Trophoblast cell (in vitro differentiated cells and primary cell): ENCODE measurements around the gene HOXB7.

Experiments used
- DNase-seq, 2 donors: peaks; one replicate each; pipeline ENCODE4 v3.0.0-alpha.2; 2016
- H2AFZ ChIP-seq: 2 replicates; pipeline ENCODE4 v1.6.1; 2013; ENCODE audit warnings: low read length, moderate library complexity, mild to moderate bottlenecking; ENCODE audit not compliant: insufficient read depth, poor library complexity
- H2AK5ac ChIP-seq: 2 replicates; pipeline ENCODE4 v1.6.1; 2013; ENCODE audit warnings: mild to moderate bottlenecking, low read length
- H2BK120ac ChIP-seq: 2 replicates; pipeline ENCODE4 v1.6.1; 2013; ENCODE audit warnings: low read length, mild to moderate bottlenecking, moderate library complexity; ENCODE audit not compliant: insufficient read depth, poor library complexity
- H2BK12ac ChIP-seq: 2 replicates; pipeline ENCODE4 v1.6.1; 2013; ENCODE audit warnings: mild to moderate bottlenecking, low read length, moderate library complexity
- H2BK5ac ChIP-seq: 2 replicates; pipeline ENCODE4 v1.6.1; 2013; ENCODE audit warnings: low read length, low read depth, moderate library complexity, mild to moderate bottlenecking; ENCODE audit not compliant: poor library complexity
- H3K14ac ChIP-seq: 2 replicates; pipeline ENCODE4 v1.6.1; 2013; ENCODE audit warnings: mild to moderate bottlenecking, low read length
- H3K18ac ChIP-seq: 2 replicates; pipeline ENCODE4 v1.6.1; 2013; ENCODE audit warnings: mild to moderate bottlenecking, low read length
- H3K23ac ChIP-seq: 2 replicates; pipeline ENCODE4 v1.6.1; 2013; ENCODE audit warnings: low read length
- H3K27ac ChIP-seq: 2 replicates; pipeline ENCODE4 v1.5.1; 2013; ENCODE audit warnings: low read depth, mild to moderate bottlenecking, inconsistent platforms, low read length, moderate library complexity
- H3K27me3 ChIP-seq: 2 replicates; pipeline ENCODE4 v1.6.1; 2013; ENCODE audit warnings: inconsistent platforms, mild to moderate bottlenecking, low read length, moderate library complexity; ENCODE audit not compliant: insufficient read depth
- H3K36me3 ChIP-seq, 2 experiments: 1 replicate in 1 of 2; 2 replicates in 1 of 2; pipeline ENCODE4 v1.6.1; 2013; ENCODE audit warnings: low read length in 2 of 2, mild to moderate bottlenecking in 2 of 2, moderate library complexity in 1 of 2; ENCODE audit not compliant: insufficient read depth in 2 of 2, control insufficient read depth in 1 of 2
- H3K4ac ChIP-seq: 2 replicates; pipeline ENCODE4 v1.6.1; 2013; ENCODE audit warnings: low read depth, mild to moderate bottlenecking, low read length, moderate library complexity
- H3K4me1 ChIP-seq, 2 experiments: 1 replicate in 1 of 2; 2 replicates in 1 of 2; pipeline ENCODE4 v1.6.1; 2013; ENCODE audit warnings: low read length in 2 of 2, mild to moderate bottlenecking in 2 of 2, moderate library complexity in 1 of 2; ENCODE audit not compliant: insufficient read depth in 2 of 2, control insufficient read depth in 1 of 2
- H3K4me2 ChIP-seq: 2 replicates; pipeline ENCODE4 v1.6.1; 2013; ENCODE audit warnings: inconsistent platforms, mild to moderate bottlenecking, low read length, moderate library complexity
- H3K4me3 ChIP-seq: 2 replicates; pipeline ENCODE4 v1.5.1; 2013; ENCODE audit warnings: mild to moderate bottlenecking, low read depth, low read length, inconsistent platforms
- H3K79me1 ChIP-seq: one replicate; pipeline ENCODE4 v1.6.1; 2013; ENCODE audit warnings: low read length
- H3K79me2 ChIP-seq: 2 replicates; pipeline ENCODE4 v1.6.1; 2013; ENCODE audit warnings: low read length, mild to moderate bottlenecking; ENCODE audit not compliant: control insufficient read depth, insufficient read depth, poor library complexity
- H3K9ac ChIP-seq: 2 replicates; pipeline ENCODE4 v1.6.1; 2013; ENCODE audit warnings: mild to moderate bottlenecking, low read length
- H3K9me3 ChIP-seq: 2 replicates; pipeline ENCODE4 v1.6.1; 2013; ENCODE audit warnings: low read depth, mild to moderate bottlenecking, control low read depth, inconsistent platforms, low read length; ENCODE audit not compliant: insufficient read depth
- H4K12ac ChIP-seq: 2 replicates; pipeline ENCODE4 v1.6.1; 2013; ENCODE audit warnings: low read depth, mild to moderate bottlenecking, low read length, moderate library complexity
- H4K8ac ChIP-seq: 2 replicates; pipeline ENCODE4 v1.6.1; 2013; ENCODE audit warnings: low read depth, mild to moderate bottlenecking, low read length, moderate library complexity
- H4K91ac ChIP-seq: one replicate; pipeline ENCODE4 v1.6.1; 2013; ENCODE audit warnings: low read depth, mild to moderate bottlenecking, low read length, moderate library complexity
- WGBS: extraction: QIAGEN DNeasy Blood & Tissue Kit; methylation state at CpG from one replicate; pipeline ENCODE4 v1.1.7; 2013; ENCODE audit warnings: missing lambda C conversion rate; ENCODE audit not compliant: insufficient read length, insufficient coverage; ENCODE audit errors: extremely low coverage; 5-methylcytosine and 5-hydroxymethylcytosine counted together

HOXB7 gene

GRCh38 chr17:48611213-48611612 is 396 bp upstream of the HOXB7 start:
- Histone ChIP-seq H3K4me2 (peak overlapping the region; percentile 86), H3K9ac (no peak overlapping the region), H3K27me3 (peaks cover 34% of the 10 kb centered on the region), H2AK5ac (no peak overlapping the region), H3K4me3 (no peak overlapping the region), H3K79me1 (peaks cover 18% of the 10 kb centered on the region), H2AFZ (peak overlapping the region; percentile 67), H3K23ac (no peak overlapping the region), H3K27ac (peak overlapping the region; percentile 15), H2BK12ac (peak overlapping the region; percentile 39), H4K91ac (peak overlapping the region; percentile 32), H3K14ac (peak overlapping the region; percentile 65), H3K18ac (peak overlapping the region; percentile 68), H2BK120ac (no peak overlapping the region), H3K36me3 (no peaks in the 10 kb centered on the region), H3K9me3 (peaks cover 2% of the 10 kb centered on the region), H2BK5ac (peak overlapping the region; percentile 52), H4K8ac (peak overlapping the region; percentile 90), H3K4me1 (peaks cover 13 to 14% of the 10 kb centered on the region in 2 experiments), H3K4ac (peak overlapping the region; percentile 25), H4K12ac (peak overlapping the region; percentile 65), H3K79me2 (peaks cover 5% of the 10 kb centered on the region)
- DNase-seq: peak; percentile 35 to 52
- WGBS: no CpG with 5 or more reads among the region's 22 CpGs

- peaks cover 13 to 14% of the 10 kb centered on the region in 2 experiments for H3K4me1 ChIP-seq
- H3K27me3 ChIP-seq: peaks cover 33% of the 10 kb centered on the region
- H2AFZ ChIP-seq: peak overlapping the region; percentile 84
- no peak overlapping the region for H2BK12ac ChIP-seq
- peak overlapping the region; percentile 86 for H3K4me2 ChIP-seq
- no peak overlapping the region for H3K9ac ChIP-seq
- no peak for DNase-seq
- no peak overlapping the region for H3K23ac ChIP-seq
- peak overlapping the region; percentile 98 for H4K8ac ChIP-seq
- H3K4ac ChIP-seq: no peak overlapping the region
- H2BK5ac ChIP-seq: peak overlapping the region; percentile 61
- H3K18ac ChIP-seq: no peak overlapping the region
- H3K14ac ChIP-seq: peak overlapping the region; percentile 84
- H4K91ac ChIP-seq: peak overlapping the region; percentile 90
- peaks cover 2% of the 10 kb centered on the region for H3K9me3 ChIP-seq
- H3K4me3 ChIP-seq: peak overlapping the region; percentile 71
- peaks cover 5% of the 10 kb centered on the region for H3K79me2 ChIP-seq
- H4K12ac ChIP-seq: peak overlapping the region; percentile 79
- peak overlapping the region; percentile 61 for H3K27ac ChIP-seq
- no peak overlapping the region for H2AK5ac ChIP-seq
- H3K79me1 ChIP-seq: peaks cover 18% of the 10 kb centered on the region
- no CpG with 5 or more reads among the region's 15 CpGs for WGBS
- H3K36me3 ChIP-seq: no peaks in the 10 kb centered on the region
- no peak overlapping the region for H2BK120ac ChIP-seq
Observed at GRCh38 chr17:48609759-48610281, 997 bp downstream of the HOXB7 start.

GRCh38 chr17:48609033-48609432 is 1.8 kb downstream of the HOXB7 start:
- Histone ChIP-seq H3K18ac (no peak overlapping the region), H3K36me3 (no peaks in the 10 kb centered on the region), H2BK12ac (no peak overlapping the region), H4K8ac (no peak overlapping the region), H3K9ac (no peak overlapping the region), H4K12ac (no peak overlapping the region), H3K27me3 (peaks cover 34% of the 10 kb centered on the region), H2AK5ac (no peak overlapping the region), H3K79me2 (peaks cover 5% of the 10 kb centered on the region), H3K4me2 (no peak overlapping the region), H3K23ac (no peak overlapping the region), H3K14ac (no peak overlapping the region), H3K4me3 (no peak overlapping the region), H2BK120ac (no peak overlapping the region), H3K27ac (no peak overlapping the region), H3K4ac (no peak overlapping the region), H3K4me1 (peaks cover 10 to 12% of the 10 kb centered on the region in 2 experiments), H3K9me3 (peaks cover 2% of the 10 kb centered on the region), H2AFZ (no peak overlapping the region), H2BK5ac (no peak overlapping the region), H3K79me1 (peaks cover 17% of the 10 kb centered on the region), H4K91ac (no peak overlapping the region)
- peak in 1 of 2 donors; percentile 5 for DNase-seq

- DNase-seq: no peak
- Histone ChIP-seq H3K9ac (no peak overlapping the region), H3K9me3 (peaks cover 2% of the 10 kb centered on the region)
Observed at GRCh38 chr17:48608494-48608834, 2.4 kb downstream of the HOXB7 start.

More at GRCh38 chr17:48608494-48608834, 2.4 kb downstream of the HOXB7 start:
- Histone ChIP-seq H3K79me1 (peaks cover 17% of the 10 kb centered on the region), H3K4ac (no peak overlapping the region), H3K14ac (no peak overlapping the region), H2BK120ac (no peak overlapping the region), H3K4me2 (no peak overlapping the region), H2BK5ac (no peak overlapping the region), H4K8ac (no peak overlapping the region), H3K36me3 (no peaks in the 10 kb centered on the region), H3K4me1 (peaks cover 14 to 15% of the 10 kb centered on the region in 2 experiments), H2BK12ac (no peak overlapping the region), H4K12ac (no peak overlapping the region), H3K4me3 (no peak overlapping the region), H3K79me2 (peaks cover 5% of the 10 kb centered on the region), H4K91ac (no peak overlapping the region), H2AK5ac (no peak overlapping the region), H3K27ac (no peak overlapping the region), H3K18ac (no peak overlapping the region), H2AFZ (no peak overlapping the region), H3K23ac (no peak overlapping the region), H3K27me3 (peaks cover 36% of the 10 kb centered on the region)
- WGBS: no CpG with 5 or more reads among the region's 1 CpG
